Liver (tissue), 9 donors: ENCODE results near the gene CTBS. TPM values are rescaled to one million over a fixed set of nuclear protein-coding genes. Genes with fewer than 3 reads are reported as not detected.

Source experiments
- DNase-seq: peaks from one replicate; pipeline ENCODE4 v3.0.0-alpha.2; 2017; ENCODE audit warnings: low spot score
- H3K27ac ChIP-seq, 2 donors: one replicate each; pipeline ENCODE4 v1.7.0; 2013; ENCODE audit warnings: inconsistent platforms in 2 of 2, low read length in 2 of 2, control low read depth in 1 of 2, low read depth in 1 of 2, mild to moderate bottlenecking in 1 of 2
- H3K27me3 ChIP-seq, 4 donors: one replicate each; pipeline versions ENCODE4 v1.6.1 to v1.7.0; 2013; ENCODE audit warnings: low read length in 3 of 4, inconsistent platforms in 1 of 4, mild to moderate bottlenecking in 1 of 4, moderate library complexity in 1 of 4; ENCODE audit not compliant: control insufficient read depth in 4 of 4, insufficient read depth in 4 of 4
- H3K36me3 ChIP-seq, 4 donors: one replicate each; pipeline versions ENCODE4 v1.6.1 to v1.7.0; 2013; ENCODE audit warnings: low read length in 3 of 4, mild to moderate bottlenecking in 3 of 4, low read depth in 1 of 4, moderate library complexity in 1 of 4; ENCODE audit not compliant: control insufficient read depth in 4 of 4, insufficient read depth in 3 of 4
- H3K4me1 ChIP-seq, 4 donors: one replicate each; pipeline versions ENCODE4 v1.6.1 to v1.7.0; 2013; ENCODE audit warnings: low read length in 3 of 4, mild to moderate bottlenecking in 3 of 4, moderate library complexity in 1 of 4; ENCODE audit not compliant: control insufficient read depth in 4 of 4, insufficient read depth in 4 of 4
- H3K4me3 ChIP-seq, 3 donors: one replicate each; pipeline versions ENCODE4 v1.6.1 to v1.7.0; 2013; ENCODE audit warnings: low read length in 3 of 3, control low read depth in 1 of 3, low read depth in 1 of 3, mild to moderate bottlenecking in 1 of 3
- H3K9ac ChIP-seq, 2 donors: one replicate each; pipeline ENCODE4 v1.7.0; 2013; ENCODE audit warnings: low read length in 2 of 2, mild to moderate bottlenecking in 2 of 2, moderate library complexity in 2 of 2, control low read depth in 1 of 2, low read depth in 1 of 2
- H3K9me3 ChIP-seq, 4 donors: one replicate each; pipeline versions ENCODE4 v1.6.1 to v1.7.0; 2013; ENCODE audit warnings: low read length in 3 of 4; ENCODE audit not compliant: control insufficient read depth in 4 of 4
- FOXA1 ChIP-seq: IDR thresholded peaks from 2 replicates; pipeline ENCODE4 v1.6.1; 2016; ENCODE audit warnings: antibody characterized with exemption
- HNF4A ChIP-seq, 2 donors: conservative IDR thresholded peaks; 2 replicates each; pipeline ENCODE4 v1.6.1; 2016; ENCODE audit warnings: antibody characterized with exemption in 2 of 2, mild to moderate bottlenecking in 2 of 2
- HNF4G ChIP-seq: IDR thresholded peaks from 2 replicates; pipeline ENCODE4 v1.6.1; 2016; ENCODE audit warnings: antibody characterized with exemption
- JUND ChIP-seq, 2 donors: IDR thresholded peaks; 2 replicates each; pipeline ENCODE4 v1.6.1; 2016; ENCODE audit warnings: antibody characterized with exemption in 2 of 2
- NR2F2 ChIP-seq: IDR thresholded peaks from 2 replicates; pipeline ENCODE4 v1.6.1; 2016; ENCODE audit warnings: antibody characterized with exemption
- TAF1 ChIP-seq: conservative IDR thresholded peaks from 2 replicates; pipeline ENCODE4 v1.6.1; 2016; ENCODE audit warnings: antibody characterized with exemption, mild to moderate bottlenecking
- WGBS: extraction: QIAGEN DNeasy Blood & Tissue Kit; methylation state at CpG from one replicate; pipeline ENCODE4 v1.1.7; 2013; 5-methylcytosine and 5-hydroxymethylcytosine counted together
- polyA plus RNA-seq, 2 donors: library from polyadenylated mRNA; stranded (reverse) in 1 of 2; unstranded in 1 of 2; fragments of 200-250 nt in 1 of 2; fragments of >200 nt in 1 of 2; fragmentation: Nextera tagmentation in 1 of 2; extraction: Ambion mirVana in 1 of 2; gene quantifications; one replicate each; pipeline versions ENCODE4 v1.2.1 to v1.2.3, GENCODE V29; 2013 to 2015
- total RNA-seq, 2 donors: library from RNA; depleted of rRNA; stranded (reverse); fragments of >200 nt; gene quantifications; one replicate each; pipeline ENCODE4 v1.2.3, GENCODE V29; 2014
- TF ChIP-seq, protein P1 (sequence below): IDR thresholded peaks from 2 replicates; pipeline ENCODE4 v1.6.1; 2016; ENCODE audit warnings: antibody characterized with exemption
- TF ChIP-seq, protein P2 (sequence below): IDR thresholded peaks from 2 replicates; pipeline ENCODE4 v1.6.1; 2016; ENCODE audit warnings: antibody characterized with exemption
- TF ChIP-seq, protein P3 (sequence below): fragments of 150-350 bp; IDR thresholded peaks from 2 replicates; pipeline ENCODE4 v1.5.1; 2017; ENCODE audit warnings: improper control_type of control experiment, low read depth, low read length; ENCODE audit not compliant: missing input control
- TF ChIP-seq, protein P4 (sequence below): IDR thresholded peaks from 2 replicates; pipeline ENCODE4 v1.6.1; 2016; ENCODE audit warnings: antibody characterized with exemption
- TF ChIP-seq, protein P5 (sequence below): IDR thresholded peaks from 2 replicates; pipeline ENCODE4 v1.6.1; 2016; ENCODE audit warnings: antibody characterized with exemption, mild to moderate bottlenecking
- donor health status: healthy.
- donor health status: healthy.
- donor health status: healthy.
- donor health status: healthy.
- donor health status: healthy.

CTBS gene
- total and polyA plus RNA-seq, 4 donors, result 8.5 to 26.9 (median 19.9) TPM

DNA sequence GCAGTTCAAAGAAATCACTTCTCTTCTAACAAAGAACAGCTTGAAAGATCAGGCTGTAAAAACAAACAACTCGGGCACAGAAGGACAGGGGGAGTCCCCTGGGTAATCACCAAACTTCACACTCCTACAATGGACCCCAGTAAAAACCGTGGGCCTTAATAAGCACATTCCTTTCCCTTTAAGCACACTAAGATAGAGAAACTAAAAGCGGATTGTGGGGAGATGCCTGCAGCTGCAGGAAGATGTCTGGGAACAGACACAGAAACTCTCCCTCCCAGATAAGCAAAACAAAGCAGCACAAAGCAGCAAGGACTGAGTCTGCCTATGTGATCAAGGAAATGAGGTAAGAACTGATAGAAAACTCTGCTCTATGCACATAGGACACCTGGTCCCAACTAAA is 37.6 kb upstream of the CTBS start:
- TF ChIP-seq HNF4A (conservative IDR thresholded peaks at IDR 0.05) (no peak), FOXA1 (no peak), NR2F2 (no peak)
- TF ChIP-seq, protein P1, sequence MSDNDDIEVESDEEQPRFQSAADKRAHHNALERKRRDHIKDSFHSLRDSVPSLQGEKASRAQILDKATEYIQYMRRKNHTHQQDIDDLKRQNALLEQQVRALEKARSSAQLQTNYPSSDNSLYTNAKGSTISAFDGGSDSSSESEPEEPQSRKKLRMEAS, result no peak
- TF ChIP-seq, protein P2, sequence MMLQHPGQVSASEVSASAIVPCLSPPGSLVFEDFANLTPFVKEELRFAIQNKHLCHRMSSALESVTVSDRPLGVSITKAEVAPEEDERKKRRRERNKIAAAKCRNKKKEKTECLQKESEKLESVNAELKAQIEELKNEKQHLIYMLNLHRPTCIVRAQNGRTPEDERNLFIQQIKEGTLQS, result no peak

DNA sequence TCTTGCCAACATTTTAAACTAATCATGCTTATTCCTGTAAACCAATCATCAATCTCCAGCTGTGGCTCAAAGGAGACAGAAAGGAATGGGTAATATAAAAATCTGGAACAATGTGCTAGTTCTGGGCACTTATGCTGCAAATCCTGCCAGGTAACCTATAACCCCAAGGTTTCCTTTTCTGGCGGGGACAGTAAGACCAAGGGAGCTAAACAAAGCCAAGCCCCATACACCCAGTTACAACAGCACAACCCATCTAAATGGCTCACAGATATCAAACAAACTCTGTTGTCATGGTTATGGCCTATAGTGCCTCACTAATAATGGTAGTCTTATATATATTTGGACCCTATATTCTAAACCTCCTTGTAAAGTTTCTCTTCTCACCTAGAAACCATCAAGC is 36.9 kb upstream of the CTBS start:
- Histone ChIP-seq H3K4me1 (no peaks in the 10 kb centered on the region), H3K9me3 (peaks cover 0 to 9% (median 1%) of the 10 kb centered on the region in 4 donors), H3K9ac (no peak overlapping the region), H3K36me3 (no peaks in the 10 kb centered on the region), H3K27ac (no peak overlapping the region), H3K4me3 (no peak overlapping the region), H3K27me3 (no peaks in the 10 kb centered on the region)
- 82% methylated on average over 1 of the region's 1 CpG for WGBS
- no peak for TF ChIP-seq JUND (IDR thresholded peaks at IDR 0.05)
- TF ChIP-seq, protein P3, sequence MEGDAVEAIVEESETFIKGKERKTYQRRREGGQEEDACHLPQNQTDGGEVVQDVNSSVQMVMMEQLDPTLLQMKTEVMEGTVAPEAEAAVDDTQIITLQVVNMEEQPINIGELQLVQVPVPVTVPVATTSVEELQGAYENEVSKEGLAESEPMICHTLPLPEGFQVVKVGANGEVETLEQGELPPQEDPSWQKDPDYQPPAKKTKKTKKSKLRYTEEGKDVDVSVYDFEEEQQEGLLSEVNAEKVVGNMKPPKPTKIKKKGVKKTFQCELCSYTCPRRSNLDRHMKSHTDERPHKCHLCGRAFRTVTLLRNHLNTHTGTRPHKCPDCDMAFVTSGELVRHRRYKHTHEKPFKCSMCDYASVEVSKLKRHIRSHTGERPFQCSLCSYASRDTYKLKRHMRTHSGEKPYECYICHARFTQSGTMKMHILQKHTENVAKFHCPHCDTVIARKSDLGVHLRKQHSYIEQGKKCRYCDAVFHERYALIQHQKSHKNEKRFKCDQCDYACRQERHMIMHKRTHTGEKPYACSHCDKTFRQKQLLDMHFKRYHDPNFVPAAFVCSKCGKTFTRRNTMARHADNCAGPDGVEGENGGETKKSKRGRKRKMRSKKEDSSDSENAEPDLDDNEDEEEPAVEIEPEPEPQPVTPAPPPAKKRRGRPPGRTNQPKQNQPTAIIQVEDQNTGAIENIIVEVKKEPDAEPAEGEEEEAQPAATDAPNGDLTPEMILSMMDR, result no peak
- TF ChIP-seq HNF4G, result no peak
- no peak for DNase-seq

More for the DNA sequence above, 37.6 kb upstream of the CTBS start:
- Histone ChIP-seq H3K27me3 (no peaks in the 10 kb centered on the region), H3K36me3 (no peaks in the 10 kb centered on the region), H3K4me3 (no peak overlapping the region), H3K9ac (no peak overlapping the region), H3K27ac (no peak overlapping the region), H3K9me3 (peaks cover 0 to 7% (median 0%) of the 10 kb centered on the region in 4 donors), H3K4me1 (no peaks in the 10 kb centered on the region)
- DNase-seq, result no peak
- 45% methylated on average over 3 of the region's 3 CpGs for WGBS

DNA sequence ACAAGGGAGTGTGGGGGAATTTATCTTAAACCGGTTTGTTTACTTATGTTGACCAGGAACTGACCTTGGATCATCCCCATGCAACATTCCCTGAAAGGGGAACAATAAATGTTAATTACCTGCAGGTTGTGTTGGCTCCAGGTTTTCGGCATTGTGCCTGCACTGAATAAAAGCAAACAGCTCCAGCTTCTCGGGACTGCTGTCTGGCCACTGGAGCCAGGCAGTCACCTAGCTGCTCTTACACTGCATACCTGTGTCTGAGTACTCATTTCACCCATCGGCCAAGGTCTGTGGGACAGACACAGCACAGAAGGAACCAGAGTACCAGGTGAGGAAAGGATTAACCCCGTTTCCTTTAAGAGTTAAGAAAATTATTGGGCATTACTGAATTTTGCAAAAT is 32.7 kb upstream of the CTBS start:
- Histone ChIP-seq H3K9ac (no peak overlapping the region), H3K27me3 (no peaks in the 10 kb centered on the region), H3K4me1 (no peaks in the 10 kb centered on the region), H3K9me3 (peaks cover 8 to 29% (median 15%) of the 10 kb centered on the region in 4 donors), H3K36me3 (peaks cover 0 to 2% (median 0%) of the 10 kb centered on the region in 4 donors), H3K27ac (no peak overlapping the region), H3K4me3 (no peak overlapping the region)
- DNase-seq, result no peak
- 75% methylated on average over 5 of the region's 5 CpGs for WGBS
- TF ChIP-seq, protein P4, sequence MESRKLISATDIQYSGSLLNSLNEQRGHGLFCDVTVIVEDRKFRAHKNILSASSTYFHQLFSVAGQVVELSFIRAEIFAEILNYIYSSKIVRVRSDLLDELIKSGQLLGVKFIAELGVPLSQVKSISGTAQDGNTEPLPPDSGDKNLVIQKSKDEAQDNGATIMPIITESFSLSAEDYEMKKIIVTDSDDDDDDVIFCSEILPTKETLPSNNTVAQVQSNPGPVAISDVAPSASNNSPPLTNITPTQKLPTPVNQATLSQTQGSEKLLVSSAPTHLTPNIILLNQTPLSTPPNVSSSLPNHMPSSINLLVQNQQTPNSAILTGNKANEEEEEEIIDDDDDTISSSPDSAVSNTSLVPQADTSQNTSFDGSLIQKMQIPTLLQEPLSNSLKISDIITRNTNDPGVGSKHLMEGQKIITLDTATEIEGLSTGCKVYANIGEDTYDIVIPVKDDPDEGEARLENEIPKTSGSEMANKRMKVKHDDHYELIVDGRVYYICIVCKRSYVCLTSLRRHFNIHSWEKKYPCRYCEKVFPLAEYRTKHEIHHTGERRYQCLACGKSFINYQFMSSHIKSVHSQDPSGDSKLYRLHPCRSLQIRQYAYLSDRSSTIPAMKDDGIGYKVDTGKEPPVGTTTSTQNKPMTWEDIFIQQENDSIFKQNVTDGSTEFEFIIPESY, result no peak
- TF ChIP-seq, protein P5, sequence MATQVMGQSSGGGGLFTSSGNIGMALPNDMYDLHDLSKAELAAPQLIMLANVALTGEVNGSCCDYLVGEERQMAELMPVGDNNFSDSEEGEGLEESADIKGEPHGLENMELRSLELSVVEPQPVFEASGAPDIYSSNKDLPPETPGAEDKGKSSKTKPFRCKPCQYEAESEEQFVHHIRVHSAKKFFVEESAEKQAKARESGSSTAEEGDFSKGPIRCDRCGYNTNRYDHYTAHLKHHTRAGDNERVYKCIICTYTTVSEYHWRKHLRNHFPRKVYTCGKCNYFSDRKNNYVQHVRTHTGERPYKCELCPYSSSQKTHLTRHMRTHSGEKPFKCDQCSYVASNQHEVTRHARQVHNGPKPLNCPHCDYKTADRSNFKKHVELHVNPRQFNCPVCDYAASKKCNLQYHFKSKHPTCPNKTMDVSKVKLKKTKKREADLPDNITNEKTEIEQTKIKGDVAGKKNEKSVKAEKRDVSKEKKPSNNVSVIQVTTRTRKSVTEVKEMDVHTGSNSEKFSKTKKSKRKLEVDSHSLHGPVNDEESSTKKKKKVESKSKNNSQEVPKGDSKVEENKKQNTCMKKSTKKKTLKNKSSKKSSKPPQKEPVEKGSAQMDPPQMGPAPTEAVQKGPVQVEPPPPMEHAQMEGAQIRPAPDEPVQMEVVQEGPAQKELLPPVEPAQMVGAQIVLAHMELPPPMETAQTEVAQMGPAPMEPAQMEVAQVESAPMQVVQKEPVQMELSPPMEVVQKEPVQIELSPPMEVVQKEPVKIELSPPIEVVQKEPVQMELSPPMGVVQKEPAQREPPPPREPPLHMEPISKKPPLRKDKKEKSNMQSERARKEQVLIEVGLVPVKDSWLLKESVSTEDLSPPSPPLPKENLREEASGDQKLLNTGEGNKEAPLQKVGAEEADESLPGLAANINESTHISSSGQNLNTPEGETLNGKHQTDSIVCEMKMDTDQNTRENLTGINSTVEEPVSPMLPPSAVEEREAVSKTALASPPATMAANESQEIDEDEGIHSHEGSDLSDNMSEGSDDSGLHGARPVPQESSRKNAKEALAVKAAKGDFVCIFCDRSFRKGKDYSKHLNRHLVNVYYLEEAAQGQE, result no peak
- TF ChIP-seq, protein P2, result no peak
- no peak for TF ChIP-seq TAF1
- TF ChIP-seq JUND (IDR thresholded peaks at IDR 0.05), result no peak
- no peak for TF ChIP-seq HNF4G
